HepG2 (cell line): ENCODE data around the gene CES2. TPM values are rescaled to one million over a fixed set of nuclear protein-coding genes. Genes with fewer than 3 reads are reported as not detected.

Experiments
- BORCS8-MEF2B ChIP-seq: sonication (generic); formaldehyde crosslinking; IDR thresholded peaks from 2 replicates; pipeline ENCODE4 v1.8.0; 2022; ENCODE audit warnings: mild to moderate bottlenecking, missing genetic modification reagents
- EZH2 ChIP-seq: conservative IDR thresholded peaks from 2 replicates; pipeline ENCODE4 v1.6.1; 2012; ENCODE audit warnings: mild to moderate bottlenecking, low read depth, low read length, moderate library complexity
- FOSL1 ChIP-seq: sonication (generic); formaldehyde crosslinking; IDR thresholded peaks from 2 replicates; pipeline ENCODE4 v1.9.0; 2021; ENCODE audit warnings: missing genetic modification reagents, borderline replicate concordance
- FOXO1 ChIP-seq: sonication (generic); formaldehyde crosslinking; IDR thresholded peaks from 2 replicates; pipeline ENCODE4 v1.4.0; 2020; ENCODE audit warnings: missing genetic modification reagents
- SP4 ChIP-seq: sonication (generic); formaldehyde crosslinking; IDR thresholded peaks from 2 replicates; pipeline ENCODE4 v1.8.1; 2023; ENCODE audit warnings: mild to moderate bottlenecking, missing genetic modification reagents
- TBL1XR1 ChIP-seq: fragments of 150-350 bp; IDR thresholded peaks from 2 replicates; pipeline ENCODE4 v1.6.1; 2014; ENCODE audit warnings: borderline replicate concordance, low read length; ENCODE audit not compliant: partially characterized antibody
- TEAD3 ChIP-seq: optimal IDR thresholded peaks from 2 replicates; pipeline ENCODE3; 2016; ENCODE audit warnings: borderline replicate concordance
- THAP11 ChIP-seq: IDR thresholded peaks from 2 replicates; pipeline ENCODE4 v1.6.1; 2016; ENCODE audit warnings: missing biosample characterization, missing genetic modification reagents
- ZFP90 ChIP-seq: sonication (generic); formaldehyde crosslinking; IDR thresholded peaks from 2 replicates; pipeline ENCODE4 v1.8.0; 2022; ENCODE audit warnings: missing genetic modification reagents, mild to moderate bottlenecking, inconsistent platforms, borderline replicate concordance
- polyA plus RNA-seq, 8 experiments: library from polyadenylated mRNA; depleted of rRNA in 3 of 8; stranded (reverse) in 7 of 8; unstranded in 1 of 8; fragments of >200 nt; fragmentation: Illumina TruSeq in 4 of 8; extraction: Trizol in 4 of 8; gene quantifications; 2 replicates each; pipeline versions ENCODE4 v1.2.1 to v1.2.3, GENCODE V29; 2011 to 2016; ENCODE audit warnings: low read depth in 4 of 8, missing spikeins in 1 of 8, mixed read lengths in 1 of 8; ENCODE audit not compliant: insufficient read depth in 1 of 8
- total RNA-seq, 5 experiments: library from RNA; depleted of rRNA; stranded (reverse); fragments of >200 nt; fragmentation: Illumina TruSeq; extraction: Trizol; gene quantifications; 2 replicates each; pipeline ENCODE4 v1.2.3, GENCODE V29; 2016; ENCODE audit warnings: low read depth in 1 of 5
- TF ChIP-seq, protein P1 (sequence below): sonication (generic); formaldehyde crosslinking; IDR thresholded peaks from 2 replicates; pipeline ENCODE4 v1.4.0; 2020; ENCODE audit warnings: missing genetic modification reagents, borderline replicate concordance
- TF ChIP-seq, protein P2 (sequence below): sonication (generic); formaldehyde crosslinking; conservative IDR thresholded peaks from 2 replicates; pipeline ENCODE4 v1.4.0; 2020; ENCODE audit warnings: mild to moderate bottlenecking, missing genetic modification reagents, moderate library complexity
- TF ChIP-seq, protein P3 (sequence below), 2 experiments: IDR thresholded peaks; 2 replicates each; pipeline ENCODE4 v1.6.1; 2011 to 2012; ENCODE audit warnings: low read length in 2 of 2, borderline replicate concordance in 1 of 2, low read depth in 1 of 2, mild to moderate bottlenecking in 1 of 2, moderate library complexity in 1 of 2
- TF ChIP-seq, protein P4 (sequence below): sonication (generic); formaldehyde crosslinking; IDR thresholded peaks from 2 replicates; pipeline ENCODE4 v1.8.1; 2022; ENCODE audit warnings: mild to moderate bottlenecking, missing genetic modification reagents
- TF ChIP-seq, protein P5 (sequence below): sonication (generic); formaldehyde crosslinking; IDR thresholded peaks from 2 replicates; pipeline ENCODE4 v1.4.0; 2020; ENCODE audit warnings: low read depth, mild to moderate bottlenecking, missing genetic modification reagents

CES2 gene
- total and polyA plus RNA-seq, 2 of the 13 experiments (the other 11 are each of a cell fraction or from before 2014, with no cell fraction given): 50.6 to 63.8 TPM

DNA sequence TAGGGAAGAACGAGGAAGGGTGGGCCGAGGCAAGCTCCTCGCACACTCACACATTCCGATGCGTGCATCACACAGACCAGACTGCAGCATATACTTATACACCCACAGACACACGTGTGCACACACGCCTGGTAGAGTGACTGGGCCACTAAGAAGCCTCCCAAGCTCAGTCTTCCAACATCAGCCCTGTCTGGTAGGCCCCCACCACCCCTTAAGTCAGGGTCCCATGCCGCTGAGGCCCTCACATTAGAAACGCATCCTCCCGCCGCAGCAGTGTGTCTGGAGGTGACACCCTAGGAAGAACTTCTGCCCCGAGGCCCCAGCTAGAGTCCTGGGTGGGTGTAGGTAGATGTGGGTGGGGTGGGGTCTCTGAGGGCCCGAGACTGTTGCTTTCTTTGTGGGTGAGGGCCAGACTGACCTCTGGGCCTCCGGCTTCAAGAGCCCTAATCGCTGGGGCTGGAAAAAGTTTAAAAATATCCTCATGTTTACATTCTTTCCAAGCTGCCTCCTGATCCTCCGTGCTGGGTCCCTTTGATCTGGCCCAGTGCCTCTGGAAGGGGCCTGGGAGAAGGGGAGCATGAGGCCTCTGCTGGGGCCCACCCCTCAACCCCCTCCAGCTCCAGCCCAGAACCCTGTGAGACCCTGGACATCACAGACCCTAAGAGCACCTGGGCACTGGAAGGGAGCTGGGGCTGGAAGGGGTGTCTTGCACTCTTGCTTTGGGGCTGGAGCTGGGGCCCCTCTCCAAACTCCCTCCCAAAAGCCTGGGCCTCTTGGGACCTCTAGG lies 30.3 kb upstream of the CES2 start (continued):
- TF ChIP-seq ZFP90 (CRISPR knock-in tag) (no peak), BORCS8-MEF2B (CRISPR knock-in tag) (no peak), FOSL1 (CRISPR knock-in tag) (no peak), SP4 (no peak; the same call in 1 of the 2 replicates), THAP11 (CRISPR knock-in tag) (peak; percentile 48; the same call in 1 of the 2 replicates), TBL1XR1 (no peak), EZH2 (no peak), FOXO1 (CRISPR knock-in tag) (peak; percentile 74), TEAD3 (peak; percentile 93)
- TF ChIP-seq, protein P1, sequence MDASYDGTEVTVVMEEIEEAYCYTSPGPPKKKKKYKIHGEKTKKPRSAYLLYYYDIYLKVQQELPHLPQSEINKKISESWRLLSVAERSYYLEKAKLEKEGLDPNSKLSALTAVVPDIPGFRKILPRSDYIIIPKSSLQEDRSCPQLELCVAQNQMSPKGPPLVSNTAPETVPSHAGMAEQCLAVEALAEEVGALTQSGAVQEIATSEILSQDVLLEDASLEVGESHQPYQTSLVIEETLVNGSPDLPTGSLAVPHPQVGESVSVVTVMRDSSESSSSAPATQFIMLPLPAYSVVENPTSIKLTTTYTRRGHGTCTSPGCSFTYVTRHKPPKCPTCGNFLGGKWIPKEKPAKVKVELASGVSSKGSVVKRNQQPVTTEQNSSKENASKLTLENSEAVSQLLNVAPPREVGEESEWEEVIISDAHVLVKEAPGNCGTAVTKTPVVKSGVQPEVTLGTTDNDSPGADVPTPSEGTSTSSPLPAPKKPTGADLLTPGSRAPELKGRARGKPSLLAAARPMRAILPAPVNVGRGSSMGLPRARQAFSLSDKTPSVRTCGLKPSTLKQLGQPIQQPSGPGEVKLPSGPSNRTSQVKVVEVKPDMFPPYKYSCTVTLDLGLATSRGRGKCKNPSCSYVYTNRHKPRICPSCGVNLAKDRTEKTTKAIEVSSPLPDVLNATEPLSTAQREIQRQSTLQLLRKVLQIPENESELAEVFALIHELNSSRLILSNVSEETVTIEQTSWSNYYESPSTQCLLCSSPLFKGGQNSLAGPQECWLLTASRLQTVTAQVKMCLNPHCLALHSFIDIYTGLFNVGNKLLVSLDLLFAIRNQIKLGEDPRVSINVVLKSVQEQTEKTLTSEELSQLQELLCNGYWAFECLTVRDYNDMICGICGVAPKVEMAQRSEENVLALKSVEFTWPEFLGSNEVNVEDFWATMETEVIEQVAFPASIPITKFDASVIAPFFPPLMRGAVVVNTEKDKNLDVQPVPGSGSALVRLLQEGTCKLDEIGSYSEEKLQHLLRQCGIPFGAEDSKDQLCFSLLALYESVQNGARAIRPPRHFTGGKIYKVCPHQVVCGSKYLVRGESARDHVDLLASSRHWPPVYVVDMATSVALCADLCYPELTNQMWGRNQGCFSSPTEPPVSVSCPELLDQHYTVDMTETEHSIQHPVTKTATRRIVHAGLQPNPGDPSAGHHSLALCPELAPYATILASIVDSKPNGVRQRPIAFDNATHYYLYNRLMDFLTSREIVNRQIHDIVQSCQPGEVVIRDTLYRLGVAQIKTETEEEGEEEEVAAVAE (CRISPR knock-in tag): 0 out of 2 replicates have a peak, but pooled peaks have one; percentile 15
- TF ChIP-seq, protein P2, sequence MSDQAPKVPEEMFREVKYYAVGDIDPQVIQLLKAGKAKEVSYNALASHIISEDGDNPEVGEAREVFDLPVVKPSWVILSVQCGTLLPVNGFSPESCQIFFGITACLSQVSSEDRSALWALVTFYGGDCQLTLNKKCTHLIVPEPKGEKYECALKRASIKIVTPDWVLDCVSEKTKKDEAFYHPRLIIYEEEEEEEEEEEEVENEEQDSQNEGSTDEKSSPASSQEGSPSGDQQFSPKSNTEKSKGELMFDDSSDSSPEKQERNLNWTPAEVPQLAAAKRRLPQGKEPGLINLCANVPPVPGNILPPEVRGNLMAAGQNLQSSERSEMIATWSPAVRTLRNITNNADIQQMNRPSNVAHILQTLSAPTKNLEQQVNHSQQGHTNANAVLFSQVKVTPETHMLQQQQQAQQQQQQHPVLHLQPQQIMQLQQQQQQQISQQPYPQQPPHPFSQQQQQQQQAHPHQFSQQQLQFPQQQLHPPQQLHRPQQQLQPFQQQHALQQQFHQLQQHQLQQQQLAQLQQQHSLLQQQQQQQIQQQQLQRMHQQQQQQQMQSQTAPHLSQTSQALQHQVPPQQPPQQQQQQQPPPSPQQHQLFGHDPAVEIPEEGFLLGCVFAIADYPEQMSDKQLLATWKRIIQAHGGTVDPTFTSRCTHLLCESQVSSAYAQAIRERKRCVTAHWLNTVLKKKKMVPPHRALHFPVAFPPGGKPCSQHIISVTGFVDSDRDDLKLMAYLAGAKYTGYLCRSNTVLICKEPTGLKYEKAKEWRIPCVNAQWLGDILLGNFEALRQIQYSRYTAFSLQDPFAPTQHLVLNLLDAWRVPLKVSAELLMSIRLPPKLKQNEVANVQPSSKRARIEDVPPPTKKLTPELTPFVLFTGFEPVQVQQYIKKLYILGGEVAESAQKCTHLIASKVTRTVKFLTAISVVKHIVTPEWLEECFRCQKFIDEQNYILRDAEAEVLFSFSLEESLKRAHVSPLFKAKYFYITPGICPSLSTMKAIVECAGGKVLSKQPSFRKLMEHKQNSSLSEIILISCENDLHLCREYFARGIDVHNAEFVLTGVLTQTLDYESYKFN (CRISPR knock-in tag): peak; percentile 98
- TF ChIP-seq, protein P3, sequence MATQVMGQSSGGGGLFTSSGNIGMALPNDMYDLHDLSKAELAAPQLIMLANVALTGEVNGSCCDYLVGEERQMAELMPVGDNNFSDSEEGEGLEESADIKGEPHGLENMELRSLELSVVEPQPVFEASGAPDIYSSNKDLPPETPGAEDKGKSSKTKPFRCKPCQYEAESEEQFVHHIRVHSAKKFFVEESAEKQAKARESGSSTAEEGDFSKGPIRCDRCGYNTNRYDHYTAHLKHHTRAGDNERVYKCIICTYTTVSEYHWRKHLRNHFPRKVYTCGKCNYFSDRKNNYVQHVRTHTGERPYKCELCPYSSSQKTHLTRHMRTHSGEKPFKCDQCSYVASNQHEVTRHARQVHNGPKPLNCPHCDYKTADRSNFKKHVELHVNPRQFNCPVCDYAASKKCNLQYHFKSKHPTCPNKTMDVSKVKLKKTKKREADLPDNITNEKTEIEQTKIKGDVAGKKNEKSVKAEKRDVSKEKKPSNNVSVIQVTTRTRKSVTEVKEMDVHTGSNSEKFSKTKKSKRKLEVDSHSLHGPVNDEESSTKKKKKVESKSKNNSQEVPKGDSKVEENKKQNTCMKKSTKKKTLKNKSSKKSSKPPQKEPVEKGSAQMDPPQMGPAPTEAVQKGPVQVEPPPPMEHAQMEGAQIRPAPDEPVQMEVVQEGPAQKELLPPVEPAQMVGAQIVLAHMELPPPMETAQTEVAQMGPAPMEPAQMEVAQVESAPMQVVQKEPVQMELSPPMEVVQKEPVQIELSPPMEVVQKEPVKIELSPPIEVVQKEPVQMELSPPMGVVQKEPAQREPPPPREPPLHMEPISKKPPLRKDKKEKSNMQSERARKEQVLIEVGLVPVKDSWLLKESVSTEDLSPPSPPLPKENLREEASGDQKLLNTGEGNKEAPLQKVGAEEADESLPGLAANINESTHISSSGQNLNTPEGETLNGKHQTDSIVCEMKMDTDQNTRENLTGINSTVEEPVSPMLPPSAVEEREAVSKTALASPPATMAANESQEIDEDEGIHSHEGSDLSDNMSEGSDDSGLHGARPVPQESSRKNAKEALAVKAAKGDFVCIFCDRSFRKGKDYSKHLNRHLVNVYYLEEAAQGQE (IDR thresholded peaks at IDR 0.05; ENCODE audit: borderline replicate concordance in 1 of 2, low read depth in 1 of 2, low read length in 2 of 2): peak in 1 of 2 experiments; percentile 49; a peak in 1 of 4 replicates
- TF ChIP-seq, protein P4, sequence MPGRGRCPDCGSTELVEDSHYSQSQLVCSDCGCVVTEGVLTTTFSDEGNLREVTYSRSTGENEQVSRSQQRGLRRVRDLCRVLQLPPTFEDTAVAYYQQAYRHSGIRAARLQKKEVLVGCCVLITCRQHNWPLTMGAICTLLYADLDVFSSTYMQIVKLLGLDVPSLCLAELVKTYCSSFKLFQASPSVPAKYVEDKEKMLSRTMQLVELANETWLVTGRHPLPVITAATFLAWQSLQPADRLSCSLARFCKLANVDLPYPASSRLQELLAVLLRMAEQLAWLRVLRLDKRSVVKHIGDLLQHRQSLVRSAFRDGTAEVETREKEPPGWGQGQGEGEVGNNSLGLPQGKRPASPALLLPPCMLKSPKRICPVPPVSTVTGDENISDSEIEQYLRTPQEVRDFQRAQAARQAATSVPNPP: no peak
- TF ChIP-seq, protein P5, sequence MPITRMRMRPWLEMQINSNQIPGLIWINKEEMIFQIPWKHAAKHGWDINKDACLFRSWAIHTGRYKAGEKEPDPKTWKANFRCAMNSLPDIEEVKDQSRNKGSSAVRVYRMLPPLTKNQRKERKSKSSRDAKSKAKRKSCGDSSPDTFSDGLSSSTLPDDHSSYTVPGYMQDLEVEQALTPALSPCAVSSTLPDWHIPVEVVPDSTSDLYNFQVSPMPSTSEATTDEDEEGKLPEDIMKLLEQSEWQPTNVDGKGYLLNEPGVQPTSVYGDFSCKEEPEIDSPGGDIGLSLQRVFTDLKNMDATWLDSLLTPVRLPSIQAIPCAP: no peak
